Measurements from ENCODE around the gene IL17REL. TPM values are rescaled to one million over a fixed set of nuclear protein-coding genes. Genes with fewer than 3 reads are reported as not detected.

Gene IL17REL
- total and polyA plus RNA-seq, 4 donors = 0.02 to 0.51 (median 0.19) TPM; not detected in 1

DNA sequence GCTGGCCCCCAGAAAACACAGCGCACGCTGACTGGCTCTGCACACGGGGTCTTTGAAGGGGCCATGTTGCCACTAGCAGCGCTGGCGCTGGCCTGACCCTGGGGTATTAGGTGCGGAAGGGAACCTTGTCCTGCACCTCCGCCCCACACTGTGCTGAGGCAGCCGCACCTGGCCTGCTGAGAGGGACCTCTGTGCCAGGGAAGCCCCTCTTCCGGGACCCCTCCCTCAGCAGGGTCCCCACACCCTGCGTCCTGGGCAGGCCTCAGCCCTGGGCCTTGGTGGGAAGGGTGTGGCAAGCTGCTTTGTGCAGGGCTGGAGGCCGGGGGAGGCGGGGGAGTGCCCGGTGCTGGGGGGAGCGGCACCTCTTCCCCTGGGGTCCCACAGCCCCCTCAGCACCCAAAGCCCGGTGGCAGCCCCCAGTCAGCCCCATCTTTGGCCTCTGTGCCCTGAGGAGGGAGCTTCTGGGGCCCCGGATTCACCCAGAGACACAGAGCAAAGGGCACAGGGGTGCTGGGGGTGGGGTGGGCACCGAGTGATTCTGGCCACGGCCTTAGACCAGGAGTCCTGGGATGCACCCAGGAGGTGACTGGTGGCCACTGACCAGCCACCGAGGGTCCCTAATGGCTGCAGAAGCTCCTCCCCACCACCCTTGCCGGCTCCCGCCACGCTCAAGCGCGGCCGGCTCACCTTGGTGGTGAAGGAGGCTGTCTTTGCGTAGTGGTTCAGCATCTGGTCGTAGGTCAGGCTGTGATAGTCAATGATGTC is 34.1 kb upstream of the IL17REL start:
- Histone ChIP-seq H3K9ac (ENCODE audit: insufficient read depth in 1 of 2, low read length in 2 of 2) (no peak overlapping the region), H3K4me1 (ENCODE audit: control insufficient read depth in 5 of 5, insufficient read depth in 5 of 5, low read length in 5 of 5) (no peaks in the 10 kb centered on the region), H3K27ac (ENCODE audit: low read depth in 1 of 2, low read length in 1 of 2) (no peak overlapping the region), H3K4me3 (no peak overlapping the region), H3K27me3 (ENCODE audit: control insufficient read depth in 3 of 3, insufficient read depth in 3 of 3, low read length in 2 of 3) (peaks cover 7 to 8% (median 8%) of the 10 kb centered on the region in 3 donors), H3K9me3 (ENCODE audit: control insufficient read depth in 4 of 4, insufficient read depth in 3 of 4, low read length in 3 of 4) (no peaks in the 10 kb centered on the region), H3K36me3 (ENCODE audit: control insufficient read depth in 4 of 4, insufficient read depth in 4 of 4, low read length in 4 of 4) (no peaks in the 10 kb centered on the region)
- no peak for DNase-seq
- no peak for ATAC-seq (ENCODE audit: insufficient read depth, low FRiP score)
- TF ChIP-seq, protein P1, sequence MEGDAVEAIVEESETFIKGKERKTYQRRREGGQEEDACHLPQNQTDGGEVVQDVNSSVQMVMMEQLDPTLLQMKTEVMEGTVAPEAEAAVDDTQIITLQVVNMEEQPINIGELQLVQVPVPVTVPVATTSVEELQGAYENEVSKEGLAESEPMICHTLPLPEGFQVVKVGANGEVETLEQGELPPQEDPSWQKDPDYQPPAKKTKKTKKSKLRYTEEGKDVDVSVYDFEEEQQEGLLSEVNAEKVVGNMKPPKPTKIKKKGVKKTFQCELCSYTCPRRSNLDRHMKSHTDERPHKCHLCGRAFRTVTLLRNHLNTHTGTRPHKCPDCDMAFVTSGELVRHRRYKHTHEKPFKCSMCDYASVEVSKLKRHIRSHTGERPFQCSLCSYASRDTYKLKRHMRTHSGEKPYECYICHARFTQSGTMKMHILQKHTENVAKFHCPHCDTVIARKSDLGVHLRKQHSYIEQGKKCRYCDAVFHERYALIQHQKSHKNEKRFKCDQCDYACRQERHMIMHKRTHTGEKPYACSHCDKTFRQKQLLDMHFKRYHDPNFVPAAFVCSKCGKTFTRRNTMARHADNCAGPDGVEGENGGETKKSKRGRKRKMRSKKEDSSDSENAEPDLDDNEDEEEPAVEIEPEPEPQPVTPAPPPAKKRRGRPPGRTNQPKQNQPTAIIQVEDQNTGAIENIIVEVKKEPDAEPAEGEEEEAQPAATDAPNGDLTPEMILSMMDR (IDR thresholded peaks at IDR 0.05; ENCODE audit: control extremely low read depth, extremely low read depth) = no peak
- WGBS, 2 donors = 86 to 94% methylated on average over 22 to 27 of the region's 27 CpGs

DNA sequence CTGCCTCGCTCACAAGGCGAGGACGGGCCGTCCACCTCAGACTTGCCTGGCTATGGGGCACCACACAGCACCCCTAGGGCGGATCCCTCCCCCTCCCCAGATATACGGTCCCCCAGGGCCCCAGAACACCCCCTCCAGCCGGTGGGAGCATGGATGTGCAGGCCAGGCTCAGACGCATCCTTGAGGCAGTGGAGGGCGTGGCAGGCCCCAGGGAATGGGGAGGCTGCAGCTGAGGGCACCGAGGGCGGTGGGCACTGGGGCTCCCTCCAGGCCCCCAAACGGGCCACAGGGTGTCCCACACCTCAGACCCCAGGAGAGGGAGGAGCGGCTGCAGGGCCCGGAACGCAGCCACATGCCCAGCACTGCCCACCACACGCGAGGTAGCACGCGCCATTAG is 33.5 kb upstream of the IL17REL start:
- no peak for DNase-seq
- no peak overlapping the region for H3K9ac ChIP-seq (ENCODE audit: insufficient read depth in 1 of 2, low read length in 2 of 2)
- TF ChIP-seq, protein P1 (IDR thresholded peaks at IDR 0.05; ENCODE audit: control extremely low read depth, extremely low read depth) = no peak
- H3K27ac ChIP-seq (ENCODE audit: low read depth in 1 of 2, low read length in 1 of 2) = no peak overlapping the region
- peaks cover 7 to 8% (median 8%) of the 10 kb centered on the region in 3 donors for H3K27me3 ChIP-seq (ENCODE audit: control insufficient read depth in 3 of 3, insufficient read depth in 3 of 3, low read length in 2 of 3)
- no peak overlapping the region for H3K4me3 ChIP-seq
- no peaks in the 10 kb centered on the region for H3K36me3 ChIP-seq (ENCODE audit: control insufficient read depth in 4 of 4, insufficient read depth in 4 of 4, low read length in 4 of 4)
- WGBS, 2 donors = 76 to 90% methylated on average over 19 of the region's 19 CpGs
- no peaks in the 10 kb centered on the region for H3K9me3 ChIP-seq (ENCODE audit: control insufficient read depth in 4 of 4, insufficient read depth in 3 of 4, low read length in 3 of 4)
- H3K4me1 ChIP-seq (ENCODE audit: control insufficient read depth in 5 of 5, insufficient read depth in 5 of 5, low read length in 5 of 5) = no peaks in the 10 kb centered on the region
- ATAC-seq (ENCODE audit: insufficient read depth, low FRiP score) = no peak

DNA sequence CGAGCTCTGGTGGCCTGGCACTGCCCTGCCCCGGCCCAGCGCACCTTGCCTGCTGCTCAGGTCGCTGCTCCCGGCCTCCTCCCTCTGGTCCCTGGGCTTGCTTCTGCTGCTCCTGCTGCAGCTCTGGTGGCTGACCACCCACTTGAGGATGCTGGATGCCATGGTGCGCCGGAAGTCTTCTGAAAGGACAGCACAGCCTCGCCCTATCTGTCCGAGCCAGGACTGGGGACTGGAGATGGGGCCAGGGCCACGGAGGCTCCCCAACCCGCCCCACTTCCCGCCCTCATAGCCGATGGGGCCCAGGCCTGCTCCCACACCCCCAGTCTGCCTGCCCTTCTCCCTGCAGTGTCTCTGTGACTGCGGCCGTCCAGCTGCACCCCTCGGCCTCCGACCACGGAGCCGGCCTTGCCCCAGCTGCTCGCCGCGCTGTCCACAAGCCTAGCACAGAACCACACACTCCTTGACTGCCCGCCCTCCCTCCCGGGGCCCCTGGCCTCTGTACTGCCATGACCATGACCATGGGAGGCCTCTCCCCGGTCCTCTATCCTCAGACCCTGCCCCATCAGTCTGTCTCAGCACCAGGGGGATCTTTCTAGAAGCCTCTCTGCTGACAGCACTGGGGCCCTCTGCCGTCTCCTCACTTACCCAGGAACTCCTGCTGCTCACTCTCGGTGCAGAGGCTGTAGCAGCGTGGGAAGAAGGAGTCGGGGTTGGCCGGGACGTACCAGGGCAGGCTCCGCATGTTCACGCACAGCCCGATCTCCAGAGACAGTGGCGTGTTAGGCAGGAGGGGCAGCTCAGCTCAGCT is 32.9 kb upstream of the IL17REL start:
- no peak for DNase-seq
- H3K4me3 ChIP-seq = no peak overlapping the region
- 78 to 86% methylated on average over 31 to 35 of the region's 35 CpGs for WGBS, 2 donors
- ATAC-seq (ENCODE audit: insufficient read depth, low FRiP score) = no peak
- peaks cover 7 to 8% (median 8%) of the 10 kb centered on the region in 3 donors for H3K27me3 ChIP-seq (ENCODE audit: control insufficient read depth in 3 of 3, insufficient read depth in 3 of 3, low read length in 2 of 3)
- H3K36me3 ChIP-seq (ENCODE audit: control insufficient read depth in 4 of 4, insufficient read depth in 4 of 4, low read length in 4 of 4) = no peaks in the 10 kb centered on the region
- no peak overlapping the region for H3K9ac ChIP-seq (ENCODE audit: insufficient read depth in 1 of 2, low read length in 2 of 2)
- no peak overlapping the region for H3K27ac ChIP-seq (ENCODE audit: low read depth in 1 of 2, low read length in 1 of 2)
- H3K4me1 ChIP-seq (ENCODE audit: control insufficient read depth in 5 of 5, insufficient read depth in 5 of 5, low read length in 5 of 5) = no peaks in the 10 kb centered on the region
- TF ChIP-seq, protein P1 (IDR thresholded peaks at IDR 0.05; ENCODE audit: control extremely low read depth, extremely low read depth) = no peak
- H3K9me3 ChIP-seq (ENCODE audit: control insufficient read depth in 4 of 4, insufficient read depth in 3 of 4, low read length in 3 of 4) = no peaks in the 10 kb centered on the region
